Lower leg skin (tissue), 4 donors: ENCODE data around the gene INPP4A. TPM values are rescaled to one million over a fixed set of nuclear protein-coding genes. Genes with fewer than 3 reads are reported as not detected.

Experiments
- DNase-seq, 2 donors: peaks; one replicate each; pipeline ENCODE4 v3.0.0-alpha.2; 2019; ENCODE audit warnings: low spot score in 2 of 2
- H3K4me3 ChIP-seq: fragments of 200-600 bp; sonication (generic); 2 replicates; pipeline ENCODE4 v1.5.1; 2017; ENCODE audit warnings: mild to moderate bottlenecking, low read depth; ENCODE audit not compliant: poor library complexity, severe bottlenecking
- CTCF ChIP-seq, 3 donors: fragments of 450-650 bp; IDR thresholded peaks; one replicate each; pipeline ENCODE4 v1.5.1; 2016; ENCODE audit warnings: antibody characterized with exemption in 3 of 3, mild to moderate bottlenecking in 3 of 3, moderate library complexity in 2 of 3
- POLR2A ChIP-seq, 2 donors: fragments of 450-650 bp; IDR thresholded peaks; one replicate each; pipeline ENCODE4 v1.6.1; 2016 to 2017; ENCODE audit warnings: antibody characterized with exemption in 2 of 2, mild to moderate bottlenecking in 1 of 2, moderate library complexity in 1 of 2
- WGBS, 2 donors: methylation state at CpG; one replicate each; pipeline ENCODE4 v1.1.5; 2018; 5-methylcytosine and 5-hydroxymethylcytosine counted together
- intact Hi-C: fragments of 100-400 bp; cut with DNase I; formaldehyde crosslinking; loops from one replicate; pipeline ENCODE4 v1.15.0; 2023; ENCODE audit warnings: low total_unique reads
- total RNA-seq, 4 donors: library from RNA; depleted of rRNA; stranded (reverse); fragments of >200 nt; gene quantifications; one replicate each; pipeline ENCODE4 v1.1.0, GENCODE V29; 2016

Gene INPP4A
- total RNA-seq, 4 donors from 2014 or later: 6.7 to 15.5 (median 10.7) TPM

GRCh38 chr2:98560256-98560771 lies 115.7 kb downstream of the INPP4A start:
- TF ChIP-seq CTCF (IDR thresholded peaks at IDR 0.05) (no peak), POLR2A (IDR thresholded peaks at IDR 0.05) (no peak)
- no peak overlapping the region for H3K4me3 ChIP-seq
- 94 to 96% methylated on average over 9 of the region's 9 CpGs for WGBS, 2 donors
- intact Hi-C loops: no loop called here
- no peak for DNase-seq

- DNase-seq: no peak
Measured at GRCh38 chr2:98561018-98561417, 116.4 kb downstream of the INPP4A start.

GRCh38 chr2:98561902-98562695 lies 117.4 kb downstream of the INPP4A start:
- intact Hi-C loops: loop anchor here (1.0 kb wide), 1 partner anchor 44 kb away; no protein-coding TSS in a partner anchor
- DNase-seq: no peak
- WGBS, 2 donors: 77 to 87% methylated on average over 13 of the region's 13 CpGs
- TF ChIP-seq CTCF (IDR thresholded peaks at IDR 0.05): no peak
- TF ChIP-seq POLR2A (IDR thresholded peaks at IDR 0.05): no peak
- H3K4me3 ChIP-seq: no peak overlapping the region

More at GRCh38 chr2:98561018-98561417, 116.4 kb downstream of the INPP4A start:
- WGBS, 2 donors: 96% methylated on average over 9 of the region's 9 CpGs
- no peak overlapping the region for H3K4me3 ChIP-seq
- TF ChIP-seq CTCF (IDR thresholded peaks at IDR 0.05) (no peak), POLR2A (IDR thresholded peaks at IDR 0.05) (no peak)
- intact Hi-C loops: loop anchor here (1.0 kb wide), 1 partner anchor 45 kb away; no protein-coding TSS in a partner anchor

GRCh38 chr2:98563394-98563793 lies 118.7 kb downstream of the INPP4A start:
- TF ChIP-seq POLR2A (IDR thresholded peaks at IDR 0.05) (no peak), CTCF (IDR thresholded peaks at IDR 0.05) (no peak)
- intact Hi-C loops: no loop called here

GRCh38 chr2:98564541-98565132 lies 120.0 kb downstream of the INPP4A start:
- WGBS, 2 donors: 79 to 90% methylated on average over 17 of the region's 17 CpGs
- no peak for TF ChIP-seq CTCF (IDR thresholded peaks at IDR 0.05)
- TF ChIP-seq POLR2A (IDR thresholded peaks at IDR 0.05): no peak
- intact Hi-C loops: no loop called here
- no peak for DNase-seq
- H3K4me3 ChIP-seq: no peak overlapping the region

More at GRCh38 chr2:98563394-98563793, 118.7 kb downstream of the INPP4A start:
- 95 to 96% methylated on average over 13 of the region's 13 CpGs for WGBS, 2 donors
- no peak overlapping the region for H3K4me3 ChIP-seq
- no peak for DNase-seq
